Natural killer cell (primary cell): ENCODE data around the gene MAP3K20. TPM values are rescaled to one million over a fixed set of nuclear protein-coding genes. Genes with fewer than 3 reads are reported as not detected.
"Not testable (repeated sequence)": the region's sequence is repeated elsewhere in the genome, so short reads cannot be mapped to it uniquely, and the experiment has no call there.

Experiments used
- ATAC-seq, 3 donors: fragments of 150-1000 bp in 2 of 3; fragments of 200-7000 bp in 1 of 3; cut with Tn5 transposase; 1 replicate in 1 of 3; 2 replicates in 2 of 3; pipeline ENCODE4 v1.10.0; 2021; ENCODE audit warnings: mild to moderate bottlenecking in 2 of 3, moderate library complexity in 2 of 3
- DNase-seq, 2 donors: peaks; one replicate each; pipeline versions ENCODE4 v3.0.0 to v3.0.0-alpha.2; 2013 to 2021; ENCODE audit warnings: mixed read lengths in 1 of 2
- H3K27ac ChIP-seq: one replicate; pipeline ENCODE4 v1.5.1; 2013; ENCODE audit warnings: mild to moderate bottlenecking, low read length
- H3K27me3 ChIP-seq: one replicate; pipeline ENCODE4 v1.6.1; 2013; ENCODE audit warnings: low read length; ENCODE audit not compliant: control insufficient read depth, insufficient read depth
- H3K36me3 ChIP-seq: one replicate; pipeline ENCODE4 v1.6.1; 2013; ENCODE audit warnings: low read length; ENCODE audit not compliant: control insufficient read depth, insufficient read depth
- H3K4me1 ChIP-seq: one replicate; pipeline ENCODE4 v1.6.1; 2013; ENCODE audit warnings: low read length; ENCODE audit not compliant: control insufficient read depth, insufficient read depth
- H3K4me3 ChIP-seq: one replicate; pipeline ENCODE4 v1.5.1; 2013; ENCODE audit warnings: low read length
- H3K9me3 ChIP-seq: one replicate; pipeline ENCODE4 v1.6.1; 2013; ENCODE audit warnings: low read length; ENCODE audit not compliant: control insufficient read depth, insufficient read depth
- H3K27ac Mint-ChIP-seq, 2 donors: one replicate each; pipeline ENCODE4 v1.8.0; 2022; ENCODE audit warnings: mild to moderate bottlenecking in 2 of 2, mixed read lengths in 2 of 2, moderate library complexity in 1 of 2
- H3K27me3 Mint-ChIP-seq, 2 donors: one replicate each; pipeline ENCODE4 v1.8.0; 2022; ENCODE audit warnings: low read depth in 2 of 2, mixed read lengths in 2 of 2
- H3K36me3 Mint-ChIP-seq: one replicate; pipeline ENCODE4 v1.8.0; 2022; ENCODE audit warnings: mixed read lengths
- H3K4me1 Mint-ChIP-seq, 2 donors: one replicate each; pipeline ENCODE4 v1.8.0; 2022; ENCODE audit warnings: mixed read lengths in 2 of 2
- H3K4me3 Mint-ChIP-seq: one replicate; pipeline ENCODE4 v1.8.0; 2022; ENCODE audit warnings: mild to moderate bottlenecking, moderate library complexity, mixed read lengths
- H3K9me3 Mint-ChIP-seq, 2 donors: one replicate each; pipeline ENCODE4 v1.8.0; 2022; ENCODE audit warnings: mixed read lengths in 2 of 2
- CTCF ChIP-seq: fragments of 200-600 bp; IDR thresholded peaks from one replicate; pipeline ENCODE4 v1.8.0; 2022; ENCODE audit warnings: antibody characterized with exemption
- WGBS: methylation state at CpG from one replicate; pipeline ENCODE4 v1.1.7; 2013; ENCODE audit warnings: missing lambda C conversion rate; ENCODE audit not compliant: insufficient coverage; 5-methylcytosine and 5-hydroxymethylcytosine counted together
- intact Hi-C: fragments of 100-400 bp; cut with micrococcal nuclease; formaldehyde crosslinking; loops from one replicate; pipeline ENCODE4 v1.14.2; 2022
- total RNA-seq, 4 donors: library from RNA; stranded (reverse); fragments of 120-200 nt in 1 of 4; gene quantifications; one replicate each; pipeline versions ENCODE4 v1.2.3 to v1.2.4, GENCODE V29; 2013 to 2022

MAP3K20 gene
- total RNA-seq, 3 donors from 2014 or later (not counting 1 experiment from before 2014, with no cell fraction given), result 1.6 to 3.0 (median 2.5) TPM

GRCh38 chr2:173305303-173305702 is 229.7 kb downstream of the MAP3K20 start:
- no peak for TF ChIP-seq CTCF
- H3K4me1 Mint-ChIP-seq, result no peaks in the 10 kb centered on the region
- DNase-seq (no peak), ATAC-seq (no peak)
- H3K36me3 Mint-ChIP-seq, result no peaks in the 10 kb centered on the region
- H3K4me1 ChIP-seq, result no peaks in the 10 kb centered on the region
- H3K36me3 ChIP-seq, result no peaks in the 10 kb centered on the region
- peaks cover 0 to 4% of the 10 kb centered on the region in 2 donors for H3K9me3 Mint-ChIP-seq
- no peak overlapping the region for H3K4me3 ChIP-seq
- no peak overlapping the region for H3K27ac Mint-ChIP-seq
- no peak overlapping the region for H3K27ac ChIP-seq
- no peak overlapping the region for H3K4me3 Mint-ChIP-seq
- WGBS, result 91% methylated on average over 2 of the region's 2 CpGs
- peaks cover 4 to 5% of the 10 kb centered on the region in 2 donors for H3K27me3 Mint-ChIP-seq
- no peaks in the 10 kb centered on the region for H3K27me3 ChIP-seq
- peaks cover 2% of the 10 kb centered on the region for H3K9me3 ChIP-seq
- intact Hi-C loops, result no loop called here

- H3K4me1 ChIP-seq, result no peaks in the 10 kb centered on the region
- H3K9me3 ChIP-seq, result no peaks in the 10 kb centered on the region
- no peak for DNase-seq
- no peak overlapping the region for H3K27ac ChIP-seq
- Mint-ChIP-seq H3K27me3 (peaks cover 2 to 4% of the 10 kb centered on the region in 2 donors), H3K9me3 (peaks cover 0 to 2% of the 10 kb centered on the region in 2 donors), H3K4me3 (no peak overlapping the region), H3K36me3 (no peaks in the 10 kb centered on the region), H3K4me1 (no peaks in the 10 kb centered on the region), H3K27ac (no peak overlapping the region)
- intact Hi-C loops, result no loop called here
- TF ChIP-seq CTCF, result no peak
- H3K36me3 ChIP-seq, result no peaks in the 10 kb centered on the region
- no peak for ATAC-seq
- H3K4me3 ChIP-seq, result no peak overlapping the region
- H3K27me3 ChIP-seq, result no peaks in the 10 kb centered on the region
- WGBS, result 44% methylated on average over 4 of the region's 4 CpGs
Measured at GRCh38 chr2:173307293-173307692, 231.6 kb downstream of the MAP3K20 start.

GRCh38 chr2:173309370-173309769 is 233.7 kb downstream of the MAP3K20 start:
- H3K36me3 ChIP-seq, DNase-seq, H3K9me3 ChIP-seq, H3K9me3 Mint-ChIP-seq, H3K27ac Mint-ChIP-seq, H3K27me3 Mint-ChIP-seq, H3K27ac ChIP-seq, H3K4me1 Mint-ChIP-seq, H3K4me3 ChIP-seq, intact Hi-C loops, H3K36me3 Mint-ChIP-seq, H3K27me3 ChIP-seq, ATAC-seq, H3K4me3 Mint-ChIP-seq, H3K4me1 ChIP-seq: not testable (repeated sequence)
- WGBS, result 75% methylated on average over 5 of the region's 5 CpGs

GRCh38 chr2:173311844-173312606 is 236.4 kb downstream of the MAP3K20 start:
- Mint-ChIP-seq H3K27me3 (peaks cover 0 to 2% of the 10 kb centered on the region in 2 donors), H3K4me1 (no peaks in the 10 kb centered on the region), H3K27ac (no peak overlapping the region), H3K4me3 (no peak overlapping the region), H3K36me3 (no peaks in the 10 kb centered on the region), H3K9me3 (no peaks in the 10 kb centered on the region)
- Histone ChIP-seq H3K4me3 (no peak overlapping the region), H3K9me3 (no peaks in the 10 kb centered on the region), H3K36me3 (no peaks in the 10 kb centered on the region), H3K27me3 (no peaks in the 10 kb centered on the region), H3K4me1 (no peaks in the 10 kb centered on the region), H3K27ac (no peak overlapping the region)
- ATAC-seq (no peak), DNase-seq (no peak)
- no peak for TF ChIP-seq CTCF
- WGBS, result 83% methylated on average over 9 of the region's 9 CpGs
- intact Hi-C loops, result no loop called here
